Nephron progenitor cell (in vitro differentiated cells): ENCODE results near the gene CHRNA5.

Experiments
- DNase-seq: peaks from one replicate; pipeline ENCODE4 v3.0.0; 2021
- H3K27ac Mint-ChIP-seq: 2 replicates; pipeline ENCODE4 v1.8.0; 2021; ENCODE audit warnings: mild to moderate bottlenecking, moderate library complexity, mixed read lengths
- H3K27me3 Mint-ChIP-seq: 2 replicates; pipeline ENCODE4 v1.8.0; 2021; ENCODE audit warnings: mild to moderate bottlenecking, low read depth, mixed read lengths; ENCODE audit not compliant: poor library complexity
- H3K36me3 Mint-ChIP-seq: 2 replicates; pipeline ENCODE4 v1.8.0; 2021; ENCODE audit warnings: low read depth, mixed read lengths
- H3K4me1 Mint-ChIP-seq: 2 replicates; pipeline ENCODE4 v1.8.0; 2021; ENCODE audit warnings: mixed read lengths
- H3K4me3 Mint-ChIP-seq: 2 replicates; pipeline ENCODE4 v1.8.0; 2021; ENCODE audit warnings: mild to moderate bottlenecking, moderate library complexity, mixed read lengths
- H3K9me3 Mint-ChIP-seq: 2 replicates; pipeline ENCODE4 v1.8.0; 2021; ENCODE audit warnings: mild to moderate bottlenecking, moderate library complexity, mixed read lengths
- CTCF ChIP-seq: fragments of 200-600 bp; sonication (generic); IDR thresholded peaks from 2 replicates; pipeline ENCODE4 v1.5.0; 2021; ENCODE audit warnings: antibody characterized with exemption

Gene CHRNA5

DNA sequence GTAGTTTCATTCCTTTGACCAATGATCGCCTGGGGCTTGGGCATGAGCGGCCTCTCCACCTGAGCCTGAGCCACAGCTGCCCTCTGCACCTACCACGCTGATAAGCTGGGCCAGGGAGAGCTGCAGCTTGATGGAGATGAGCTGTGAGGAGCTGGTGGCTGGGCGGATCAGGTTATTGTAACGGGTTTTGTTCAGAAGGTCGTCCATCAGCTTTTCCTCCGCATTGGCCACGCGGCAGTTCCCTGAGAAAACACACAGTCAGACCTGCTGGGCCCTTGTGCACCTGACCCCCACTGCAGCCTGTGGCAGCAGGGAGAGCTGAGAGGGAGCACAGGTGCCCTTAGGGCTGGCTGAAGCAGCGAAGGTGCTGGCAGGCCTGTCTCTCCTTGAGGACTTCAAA lies 70.0 kb downstream of the CHRNA5 start:
- Mint-ChIP-seq H3K4me1 (peaks cover 9% of the 10 kb centered on the region), H3K27me3 (peaks cover 21% of the 10 kb centered on the region), H3K36me3 (peaks cover 52% of the 10 kb centered on the region), H3K9me3 (peaks cover 19% of the 10 kb centered on the region), H3K4me3 (no peak overlapping the region), H3K27ac (no peak overlapping the region)
- no peak for DNase-seq
- TF ChIP-seq CTCF: no peak

DNA sequence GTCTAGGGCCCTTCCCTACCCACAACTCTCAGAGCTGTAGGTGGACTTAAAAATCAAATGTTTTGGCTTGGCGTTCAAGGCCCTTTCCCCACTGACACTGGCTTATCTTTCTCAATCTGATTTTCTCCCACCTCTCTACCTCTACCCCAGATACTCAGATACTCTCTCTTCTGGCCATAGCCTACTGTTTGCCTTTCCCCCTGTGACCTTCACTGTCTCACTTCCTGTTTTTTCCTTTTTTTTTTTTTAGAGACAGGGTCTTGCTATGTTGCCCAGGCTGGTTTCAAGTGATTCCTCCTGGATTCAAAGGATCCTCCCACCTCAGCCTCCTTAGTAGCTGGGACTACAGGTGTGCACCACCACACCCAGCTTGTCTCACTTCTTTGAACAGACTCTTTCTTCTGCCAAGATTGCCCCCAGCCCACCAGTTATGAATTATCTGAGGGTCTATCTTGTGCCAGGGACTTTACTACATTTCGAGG lies 71.1 kb downstream of the CHRNA5 start:
- H3K4me3 Mint-ChIP-seq: no peak overlapping the region
- peaks cover 13% of the 10 kb centered on the region for H3K4me1 Mint-ChIP-seq
- no peak for TF ChIP-seq CTCF
- H3K27ac Mint-ChIP-seq: no peak overlapping the region
- peaks cover 45% of the 10 kb centered on the region for H3K36me3 Mint-ChIP-seq
- H3K27me3 Mint-ChIP-seq: peaks cover 28% of the 10 kb centered on the region
- peaks cover 19% of the 10 kb centered on the region for H3K9me3 Mint-ChIP-seq
- no peak for DNase-seq

DNA sequence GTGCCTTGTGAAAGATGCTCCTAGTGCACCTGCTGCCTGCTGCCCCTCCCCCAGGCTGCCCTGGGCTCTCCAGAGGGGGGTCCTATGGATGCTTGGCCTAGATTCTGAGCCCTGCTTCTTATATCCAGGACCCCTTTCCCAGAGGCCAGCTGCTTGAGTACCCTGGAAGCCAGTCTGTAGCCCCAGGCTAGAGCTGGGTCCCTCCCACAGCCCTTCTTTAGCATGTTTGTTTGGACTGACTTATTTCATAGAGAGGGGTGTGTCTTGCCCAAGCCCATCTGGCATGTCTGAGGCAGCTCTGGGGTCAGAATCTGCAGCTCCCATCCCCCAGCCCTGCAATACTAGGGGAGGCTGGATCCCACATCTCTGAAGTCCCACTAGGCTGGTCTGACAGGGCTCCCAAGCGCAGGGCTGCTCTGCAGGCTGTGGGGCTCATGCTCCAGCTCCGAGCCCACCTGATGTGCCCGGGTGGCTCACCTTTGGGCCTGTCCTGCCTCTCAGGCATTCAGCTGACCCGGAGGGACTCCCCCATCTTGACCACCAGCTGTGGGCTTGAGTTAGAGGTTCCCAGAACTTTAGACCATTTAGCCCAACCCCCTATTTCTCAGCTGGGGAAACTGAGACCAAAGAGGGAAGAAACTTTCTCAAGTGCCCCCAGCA lies 72.6 kb downstream of the CHRNA5 start:
- peaks cover 25% of the 10 kb centered on the region for H3K4me1 Mint-ChIP-seq
- no peak overlapping the region for H3K27ac Mint-ChIP-seq
- H3K27me3 Mint-ChIP-seq: peaks cover 32% of the 10 kb centered on the region
- DNase-seq: no peak
- no peak overlapping the region for H3K4me3 Mint-ChIP-seq
- TF ChIP-seq CTCF: no peak
- H3K36me3 Mint-ChIP-seq: peaks cover 30% of the 10 kb centered on the region
- peaks cover 14% of the 10 kb centered on the region for H3K9me3 Mint-ChIP-seq

DNA sequence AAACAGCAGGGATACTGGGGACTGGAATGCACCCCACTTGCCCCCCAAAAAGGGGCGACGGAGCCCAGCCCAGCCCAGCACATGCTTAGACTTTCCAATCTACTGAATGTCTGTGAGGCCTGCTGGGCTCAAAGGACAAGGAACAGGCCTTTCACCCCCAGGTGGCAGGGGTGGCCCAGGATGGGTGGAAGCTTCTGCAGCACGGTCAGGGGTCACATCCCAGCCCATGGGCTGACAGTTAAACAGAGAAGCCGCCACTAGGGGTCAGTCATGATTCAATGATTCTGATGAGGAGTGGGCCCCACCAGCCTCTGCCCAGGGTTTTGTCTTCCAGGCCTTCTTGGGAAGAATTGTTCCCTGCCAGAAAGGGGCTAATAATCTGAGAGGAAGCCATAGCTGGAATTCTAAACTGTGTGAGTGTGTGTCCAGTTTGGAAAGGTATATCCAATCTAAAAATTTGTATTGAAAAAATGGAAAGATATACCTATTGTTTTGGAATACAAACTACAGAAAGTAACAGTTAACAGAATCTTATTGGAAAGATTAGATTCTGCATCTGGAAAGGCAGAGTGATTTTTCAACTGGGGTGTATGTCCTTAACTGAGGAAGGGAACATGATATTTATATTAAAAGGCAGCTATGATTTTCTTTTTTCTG lies 73.5 kb downstream of the CHRNA5 start:
- no peak overlapping the region for H3K27ac Mint-ChIP-seq
- peaks cover 31% of the 10 kb centered on the region for H3K4me1 Mint-ChIP-seq
- H3K9me3 Mint-ChIP-seq: peaks cover 5% of the 10 kb centered on the region
- peaks cover 21% of the 10 kb centered on the region for H3K36me3 Mint-ChIP-seq
- H3K27me3 Mint-ChIP-seq: peaks cover 34% of the 10 kb centered on the region
- TF ChIP-seq CTCF: peak; percentile 70
- peak overlapping the region; percentile 71 for H3K4me3 Mint-ChIP-seq
- DNase-seq: peak; percentile 89

GRCh38 chr15:78640527-78641101 lies 75.3 kb downstream of the CHRNA5 start:
- no peak for TF ChIP-seq CTCF
- DNase-seq: no peak
- peaks cover 31% of the 10 kb centered on the region for H3K4me1 Mint-ChIP-seq
- peaks cover 3% of the 10 kb centered on the region for H3K9me3 Mint-ChIP-seq
- H3K27ac Mint-ChIP-seq: no peak overlapping the region
- peaks cover 43% of the 10 kb centered on the region for H3K27me3 Mint-ChIP-seq
- H3K36me3 Mint-ChIP-seq: peaks cover 7% of the 10 kb centered on the region
- peak overlapping the region; percentile 76 for H3K4me3 Mint-ChIP-seq
